HG03439 (cell line): ENCODE results near the gene FEZF1.

Experiments
- ATAC-seq: cut with Tn5 transposase; IDR thresholded peaks from one replicate; pipeline ENCODE4 v1.9.1; 2021; ENCODE audit warnings: mild to moderate bottlenecking, moderate library complexity; ENCODE audit not compliant: unreplicated experiment

The FEZF1 gene

DNA sequence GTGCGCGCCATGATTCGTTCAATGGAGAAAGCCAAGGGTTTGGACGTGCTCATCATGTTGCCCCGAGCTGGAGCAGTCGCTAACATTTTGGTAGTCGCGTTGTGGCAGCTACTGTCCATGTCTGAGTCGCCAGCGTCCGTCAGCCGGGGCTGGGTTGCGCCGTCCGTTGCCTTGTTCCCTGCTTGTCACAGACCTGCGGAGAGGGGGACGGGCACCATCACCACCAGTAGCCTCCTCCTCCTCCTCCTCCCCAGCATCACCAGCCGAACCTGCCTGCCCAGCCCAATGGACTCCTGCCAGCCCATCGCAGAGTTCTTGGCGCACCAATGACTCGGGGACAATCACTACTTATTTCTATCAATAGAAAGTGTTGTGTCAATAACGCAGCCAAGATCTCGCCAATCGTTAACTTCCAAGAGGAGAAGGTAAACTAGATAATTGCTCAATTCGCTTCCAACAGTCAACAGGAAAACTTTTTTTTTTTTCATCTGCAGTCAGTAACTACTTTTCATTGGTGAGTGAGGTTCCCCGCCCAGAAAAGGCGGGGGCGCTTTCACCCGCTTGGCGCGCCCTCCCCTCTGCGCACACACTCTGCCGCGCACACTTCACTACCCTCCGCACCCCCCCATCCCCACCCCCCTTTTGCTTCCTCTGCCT, at the start of gene FEZF1:
Gene FEZF1 (minus strand): TSS at position 432 of the 657 bp plus-strand sequence. CDS start 313 bp downstream, at position 119.
- no peak for ATAC-seq

- no peak for ATAC-seq
Observed at GRCh38 chr7:122352454-122352853, 47.9 kb upstream of the FEZF1 start.

DNA sequence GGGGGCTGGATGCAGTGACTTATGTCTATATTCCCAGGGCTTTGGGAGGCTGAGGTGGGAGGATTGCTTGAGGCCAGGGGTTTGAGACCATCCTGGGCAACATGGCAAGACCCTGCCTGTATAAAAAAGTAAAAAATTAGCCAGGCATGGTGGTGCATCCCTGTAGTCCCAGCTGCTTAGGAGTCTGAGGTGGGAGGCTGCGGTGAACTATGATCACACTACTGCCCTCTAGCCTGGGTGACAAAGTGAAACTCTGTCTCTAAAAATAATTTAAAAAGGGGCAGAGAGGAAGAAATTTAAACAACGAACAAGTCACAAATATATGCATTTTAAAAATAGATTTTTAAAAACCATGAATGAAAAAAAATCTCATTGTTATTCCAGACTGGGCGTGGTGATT, 46.2 kb upstream of the FEZF1 start:
- ATAC-seq: no peak

DNA sequence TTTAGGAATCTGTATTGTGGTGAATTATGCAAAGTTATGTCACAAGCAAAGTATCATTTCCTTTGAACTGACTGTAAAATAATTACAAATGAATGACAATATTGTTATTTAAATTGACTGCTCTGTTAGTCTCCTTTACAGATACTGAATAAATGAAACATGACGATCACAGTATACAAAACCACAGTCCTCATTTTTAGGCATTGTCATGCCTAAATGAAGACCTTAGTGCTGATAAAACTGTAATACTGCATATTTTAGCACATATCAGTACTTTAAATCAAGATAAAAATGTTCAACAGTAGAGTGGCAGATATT, 39.7 kb upstream of the FEZF1 start:
- ATAC-seq: no peak

- no peak for ATAC-seq
Observed at GRCh38 chr7:122343601-122344302, 39.2 kb upstream of the FEZF1 start.

DNA sequence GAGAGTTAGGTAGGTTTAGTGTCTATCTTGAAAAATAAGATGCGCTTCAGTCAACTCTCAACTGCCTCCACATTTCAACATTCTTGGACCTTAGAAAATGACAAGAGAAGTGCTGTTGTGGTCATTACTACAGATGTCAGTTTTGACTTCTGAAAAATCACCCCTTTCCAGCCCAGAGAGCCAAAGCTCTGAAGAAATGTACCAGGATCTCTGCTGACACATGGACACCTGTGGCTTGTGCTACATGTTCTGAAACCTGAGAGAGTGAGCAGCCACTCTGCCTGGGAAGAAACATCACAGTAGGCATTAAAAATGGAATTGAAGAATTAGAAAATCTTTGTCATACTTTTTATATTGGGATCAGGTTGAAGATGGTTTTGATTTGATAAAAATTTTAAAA, 35.9 kb upstream of the FEZF1 start:
- ATAC-seq: no peak

DNA sequence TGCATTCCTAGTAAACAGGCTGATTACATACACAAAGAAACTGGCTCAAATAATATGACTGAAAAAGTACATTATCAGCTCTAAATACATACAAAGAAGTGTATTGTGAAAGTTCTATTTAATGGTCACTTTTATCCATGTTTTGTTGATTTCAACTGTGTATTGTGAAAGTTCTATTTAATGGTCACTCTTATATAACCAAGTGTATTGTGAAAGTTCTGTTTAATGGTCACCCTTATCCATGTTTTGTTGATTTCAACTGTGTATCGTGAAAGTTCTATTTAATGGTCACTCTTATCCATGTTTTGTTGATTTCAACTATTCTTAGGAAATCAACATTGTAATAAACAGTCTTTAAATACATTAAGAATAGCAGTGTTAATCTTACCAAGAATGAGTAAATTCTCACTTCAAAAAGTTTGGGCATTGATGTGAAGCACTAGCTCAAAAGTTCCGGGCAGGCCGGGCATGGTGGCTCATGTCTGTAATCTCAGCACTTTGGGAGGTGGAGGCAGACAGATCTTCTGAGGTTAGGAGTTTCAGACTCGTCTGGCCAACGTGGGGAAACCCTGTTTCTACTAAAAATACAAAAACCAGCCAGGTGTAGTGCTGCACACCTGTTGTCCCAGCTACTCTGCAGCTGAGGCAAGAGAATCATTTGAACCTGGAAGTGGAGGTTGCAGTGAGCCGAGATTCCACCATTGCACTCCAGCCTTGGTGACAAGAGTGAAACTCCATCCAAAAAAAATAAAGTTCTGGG, 34.8 kb upstream of the FEZF1 start:
- ATAC-seq: no peak

- no peak for ATAC-seq
Observed at GRCh38 chr7:122337011-122337410, 32.5 kb upstream of the FEZF1 start.

DNA sequence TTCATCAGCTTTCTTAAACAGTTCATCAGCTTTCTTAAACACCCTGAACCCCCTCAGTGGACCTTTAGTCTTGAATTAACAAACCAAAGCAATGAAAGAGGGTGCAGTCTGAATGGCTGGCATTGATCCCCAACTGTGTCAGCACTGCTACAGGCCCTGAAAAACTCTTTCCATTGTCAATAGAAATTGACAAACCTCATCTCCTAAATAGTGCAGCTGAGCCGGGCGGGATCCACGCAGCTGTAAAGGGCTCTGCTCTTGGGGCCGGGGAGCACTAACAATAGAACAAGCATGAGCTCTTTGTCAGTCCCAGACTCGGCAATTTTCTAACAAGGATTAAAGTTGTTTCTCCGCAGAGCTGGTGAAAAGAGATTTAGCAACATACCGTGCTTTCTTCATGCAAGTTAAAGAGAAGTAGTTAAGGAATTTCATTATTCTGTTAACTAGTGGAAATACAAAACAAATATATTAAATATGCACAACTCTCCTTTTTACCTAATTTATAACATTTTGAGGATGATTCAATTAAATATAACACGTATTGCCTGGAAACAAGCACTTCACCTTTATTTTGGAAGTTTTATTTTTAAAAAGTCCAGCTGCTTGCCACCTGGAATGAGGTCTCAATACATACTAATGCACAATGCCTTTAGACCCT, 24.7 kb upstream of the FEZF1 start:
- ATAC-seq: no peak

DNA sequence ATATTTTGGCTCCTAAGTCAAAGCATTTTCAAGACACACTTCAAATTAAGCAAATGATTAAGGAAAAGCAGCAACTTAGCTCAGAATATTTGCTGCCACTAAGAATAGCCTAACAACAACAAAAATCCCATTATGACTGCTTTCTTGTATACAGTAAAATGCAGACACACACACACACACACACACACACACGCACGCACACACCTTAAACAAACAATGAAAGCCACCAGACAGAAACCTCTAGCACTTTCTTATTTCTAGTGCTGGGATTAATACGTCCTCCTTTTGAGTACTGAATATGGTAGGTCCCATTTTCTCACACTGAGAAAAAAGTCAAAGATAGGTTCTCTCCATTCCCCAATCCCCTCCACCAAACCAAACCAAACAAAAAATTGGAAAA, 23.4 kb upstream of the FEZF1 start:
- no peak for ATAC-seq

DNA sequence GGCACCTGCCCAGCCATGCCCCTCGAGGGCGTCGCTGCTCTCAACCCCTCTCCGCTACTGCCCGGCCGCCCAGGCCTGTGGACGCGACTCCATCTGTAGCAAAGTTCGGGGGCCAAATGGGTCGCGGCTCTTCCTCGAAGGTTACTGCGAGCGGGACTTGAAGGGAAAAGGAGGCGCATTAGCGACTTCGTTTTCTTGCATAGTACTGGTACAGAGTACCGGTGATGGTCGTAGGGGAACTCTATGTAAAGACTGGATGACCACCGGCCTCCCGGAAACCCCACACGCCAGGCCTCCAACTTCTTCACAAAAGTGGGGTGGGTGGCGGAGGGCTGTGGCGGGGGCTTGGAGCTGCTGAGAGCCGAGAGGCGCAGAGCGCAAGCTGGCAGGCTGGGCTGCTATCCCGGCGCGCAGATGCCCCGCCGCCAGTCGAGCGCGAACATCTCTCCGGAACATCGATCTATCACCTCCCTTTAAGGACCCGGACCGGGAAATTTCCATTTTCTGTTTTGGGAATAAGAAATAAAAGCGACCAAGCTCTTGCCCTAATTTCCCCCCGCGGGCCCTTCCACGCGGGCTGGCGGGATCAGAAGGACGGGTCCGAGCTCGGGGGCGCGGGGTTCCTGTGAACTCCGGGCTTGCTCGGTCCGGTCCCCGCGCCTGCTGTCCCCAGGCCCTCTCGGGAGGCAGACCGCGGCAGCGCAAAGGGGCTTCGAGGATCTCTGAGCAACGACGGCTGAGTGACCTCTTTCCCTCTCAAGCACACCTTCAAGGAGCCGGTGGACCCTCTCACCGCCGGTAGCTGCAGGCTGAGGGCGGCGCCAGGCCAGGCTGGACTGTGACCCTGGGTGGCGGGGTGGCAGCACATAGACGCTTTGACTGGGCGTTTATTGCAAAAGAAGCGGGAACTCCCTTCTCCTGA, 12.2 kb upstream of the FEZF1 start:
- no peak for ATAC-seq

DNA sequence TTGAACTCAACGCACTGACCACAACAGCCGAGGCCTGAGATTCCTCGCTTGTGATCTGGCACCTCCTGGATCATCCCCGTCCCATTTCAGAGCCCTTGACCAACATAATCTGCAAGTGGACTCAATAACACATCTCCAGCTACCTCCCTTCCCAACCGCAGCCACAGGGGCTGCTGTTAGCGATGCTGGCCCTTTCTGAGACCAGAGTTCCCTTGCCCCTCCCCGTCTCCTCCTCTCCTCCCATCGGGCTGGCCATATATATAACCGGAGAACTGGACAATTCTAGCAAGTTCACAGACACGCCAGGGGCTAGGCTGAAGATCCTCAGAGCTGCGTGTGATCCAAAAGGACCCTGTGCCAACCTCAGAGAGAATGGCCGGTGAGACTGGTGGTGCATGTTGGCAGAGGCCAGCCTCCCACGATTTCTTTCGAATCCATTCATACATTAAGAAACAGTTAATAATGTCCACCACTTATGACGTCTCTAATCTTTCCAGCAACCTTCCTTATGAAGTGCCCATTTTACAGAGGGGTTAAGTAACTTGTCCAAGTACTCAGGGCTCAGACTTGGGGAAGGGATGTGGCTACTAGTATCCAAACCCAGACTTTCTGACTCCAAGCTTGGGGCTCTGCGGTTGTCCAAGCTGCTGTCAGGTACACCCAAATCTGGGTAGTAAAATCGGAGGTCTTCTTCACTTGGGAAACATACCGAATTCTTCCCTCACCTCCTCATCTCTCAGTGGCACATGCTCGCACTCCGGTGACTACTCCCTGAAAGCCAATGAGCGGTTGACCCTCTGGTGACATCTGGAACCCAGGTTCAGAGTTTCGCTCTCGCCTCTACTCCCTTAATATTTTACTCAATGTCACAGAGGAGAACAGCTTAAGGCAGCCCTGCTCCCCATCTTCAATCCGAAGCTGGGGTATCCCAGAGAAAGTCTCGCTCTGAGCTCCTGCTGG, 11.2 kb upstream of the FEZF1 start:
- ATAC-seq: no peak

- no peak for ATAC-seq
Observed at GRCh38 chr7:122314284-122314683, 9.7 kb upstream of the FEZF1 start.

GRCh38 chr7:122312789-122313188, 8.2 kb upstream of the FEZF1 start:
- no peak for ATAC-seq

GRCh38 chr7:122311734-122312450, 7.3 kb upstream of the FEZF1 start:
- no peak for ATAC-seq

DNA sequence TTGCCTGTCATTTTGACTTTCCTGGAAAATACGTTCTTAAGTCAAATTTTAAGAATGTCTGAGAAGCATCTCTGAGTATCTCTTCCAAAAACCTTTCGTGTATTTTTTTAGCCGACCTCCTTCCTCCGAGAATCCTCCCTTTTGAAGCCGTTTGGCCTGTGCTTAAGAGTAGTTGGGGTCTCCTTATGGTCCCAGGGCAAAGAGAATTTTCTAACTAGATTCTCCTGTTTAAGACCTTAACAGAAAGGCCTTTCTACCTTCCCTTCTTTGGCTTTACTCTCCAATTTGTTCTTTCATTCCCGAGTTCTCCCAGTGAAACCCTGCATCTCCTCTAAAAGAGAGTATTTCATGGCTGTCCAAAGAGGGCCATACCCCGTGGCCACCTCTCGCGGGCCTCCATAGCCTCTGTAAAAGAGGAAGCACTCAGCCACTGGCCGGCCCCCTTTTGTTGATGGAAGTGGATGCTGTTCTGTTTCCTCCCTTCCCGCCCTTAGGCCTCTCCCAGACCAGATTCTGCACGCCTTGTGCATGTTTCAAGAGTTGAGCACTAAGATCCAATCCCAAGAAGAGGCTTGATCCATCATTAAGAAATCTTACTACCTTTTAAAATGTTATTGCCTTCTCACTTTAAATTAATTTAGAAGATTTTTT, 6.6 kb upstream of the FEZF1 start:
- no peak for ATAC-seq

- peak; percentile 63 for ATAC-seq
Observed at GRCh38 chr7:122310119-122311021, 5.8 kb upstream of the FEZF1 start.
